ENCODE measurements around the gene ATP7A. TPM values are rescaled to one million over a fixed set of nuclear protein-coding genes. Genes with fewer than 3 reads are reported as not detected.
A peak's percentile ranks its signal among the peaks of the same experiment; 100 is the strongest.

ATP7A gene
- total RNA-seq, 1 experiment from 2014 or later: 2.1 TPM

DNA sequence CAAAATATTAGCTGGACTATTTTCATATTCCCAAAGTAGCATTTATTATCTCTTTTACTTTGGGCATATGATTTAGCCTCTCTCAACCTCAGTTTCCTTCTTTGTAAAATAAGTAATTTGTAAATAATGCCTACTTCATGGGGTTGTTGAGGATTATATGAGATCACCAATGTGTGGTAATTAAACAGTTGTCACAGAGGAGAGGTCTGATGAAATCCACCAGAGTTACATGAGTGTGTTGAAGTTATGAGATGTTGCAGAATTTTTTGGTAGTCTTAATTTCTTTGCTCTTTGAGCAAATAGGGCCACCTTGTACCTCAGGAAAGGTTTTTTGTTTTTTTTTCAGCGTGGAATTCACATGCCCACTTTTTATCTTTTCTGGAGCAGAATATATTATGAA, 9.8 kb upstream of the ATP7A start:
- Histone ChIP-seq H3K56ac (ENCODE audit: insufficient read length, low read depth, low read length) (no peak overlapping the region), H3K9me3 (ENCODE audit: control insufficient read depth, low read depth, low read length) (peaks cover 6% of the 10 kb centered on the region), H3K23me2 (ENCODE audit: insufficient read length, low read depth, low read length, poor library complexity, severe bottlenecking) (no peaks in the 10 kb centered on the region), H3K27me3 (ENCODE audit: insufficient read depth, low read length) (no peaks in the 10 kb centered on the region), H2AFZ (ENCODE audit: low read length) (no peak overlapping the region), H3K23ac (ENCODE audit: insufficient read length, low read depth, low read length) (no peak overlapping the region), H3K79me1 (ENCODE audit: insufficient read depth, low read depth, low read length, poor library complexity, severe bottlenecking) (no peaks in the 10 kb centered on the region), H3K27ac (ENCODE audit: insufficient read length, low read depth, low read length) (no peak overlapping the region), H3K4me2 (ENCODE audit: insufficient read depth, insufficient read length, low read length) (peak overlapping the region; percentile 44), H3K79me2 (ENCODE audit: insufficient read depth, low read length) (peaks cover 8% of the 10 kb centered on the region; the same call in 1 of the 2 replicates), H4K5ac (ENCODE audit: insufficient read length, low read depth, low read length) (no peak overlapping the region), H4K91ac (ENCODE audit: insufficient read length, low read depth, low read length) (no peak overlapping the region), H4K20me1 (ENCODE audit: control insufficient read depth, insufficient read depth, insufficient read length) (no peaks in the 10 kb centered on the region), H3K18ac (ENCODE audit: insufficient read length, low read depth, low read length) (no peak overlapping the region), H3K4ac (ENCODE audit: low read depth, low read length) (no peak overlapping the region), H2AK5ac (ENCODE audit: insufficient read length, low read length) (no peak overlapping the region), H2BK15ac (ENCODE audit: low read depth, low read length) (no peak overlapping the region), H3K14ac (ENCODE audit: insufficient read depth, low read length) (no peak overlapping the region), H2BK5ac (ENCODE audit: insufficient read length, low read length) (no peak overlapping the region), H4K8ac (replicated peaks; ENCODE audit: insufficient read length, low read depth, low read length) (no peak overlapping the region), H2BK20ac (ENCODE audit: low read depth, low read length, poor library complexity, severe bottlenecking) (no peak overlapping the region), H3K9ac (ENCODE audit: extremely low read depth, insufficient read length, low read length) (peak overlapping the region; percentile 54), H2BK12ac (ENCODE audit: insufficient read length, low read depth, low read length) (no peak overlapping the region), H3K4me1 (ENCODE audit: insufficient read depth, low read length) (no peaks in the 10 kb centered on the region), H2BK120ac (ENCODE audit: low read depth, low read length, poor library complexity, severe bottlenecking) (no peak overlapping the region), H3T11ph (ENCODE audit: low read length) (no peak overlapping the region)
- Mint-ChIP-seq H3K9me3 (peaks cover 62 to 75% of the 10 kb centered on the region in 2 experiments), H3K27ac (no peak overlapping the region; a peak in 1 of 7 replicates), H3K27me3 (ENCODE audit: low read depth) (no peaks in the 10 kb centered on the region; the same call in 1 of the 2 replicates), H3K4me1 (peaks cover 4 to 5% of the 10 kb centered on the region in 2 experiments; a peak in 2 of 4 replicates), H3K4me3 (peak overlapping the region; percentile 87 to 89), H3K36me3 (ENCODE audit: insufficient read depth in 1 of 3, low read depth in 3 of 3) (peaks cover 24 to 41% (median 33%) of the 10 kb centered on the region in 3 experiments)
- TF ChIP-seq CTCF (conservative IDR thresholded peaks at IDR 0.05): no peak
- no CpG with 5 or more reads among the region's 1 CpG for WGBS (ENCODE audit: extremely low coverage, insufficient read length, low lambda C conversion rate)
- DNase-seq: no peak
